Gastrocnemius medialis (tissue), 4 donors: Measurements from ENCODE around the gene RIPK4. TPM values are rescaled to one million over a fixed set of nuclear protein-coding genes. Genes with fewer than 3 reads are reported as not detected.

Experiments
- ATAC-seq, 2 donors: fragments of 150-250 bp; one replicate each; pipeline ENCODE4 v1.9.1; 2016
- DNase-seq, 2 donors: peaks; one replicate each; pipeline ENCODE4 v3.0.0-alpha.2; 2019
- H3K27ac ChIP-seq, 4 donors: fragments of 200-600 bp; sonication (generic); 1 replicate in 1 of 4; 2 replicates in 3 of 4; pipeline ENCODE4 v1.5.1; 2016 to 2018; ENCODE audit warnings: mild to moderate bottlenecking in 2 of 4, moderate library complexity in 1 of 4
- H3K27me3 ChIP-seq, 3 donors: fragments of 200-600 bp; sonication (generic) in 2 of 3; 1 replicate in 1 of 3; 2 replicates in 2 of 3; pipeline versions ENCODE4 v1.5.1 to v1.6.0; 2016 to 2019; ENCODE audit warnings: mild to moderate bottlenecking in 1 of 3, moderate library complexity in 1 of 3
- H3K36me3 ChIP-seq, 2 donors: fragments of 200-600 bp; sonication (generic) in 1 of 2; one replicate each; pipeline ENCODE4 v1.5.1; 2017 to 2018
- H3K4me1 ChIP-seq, 2 donors: fragments of 200-600 bp; sonication (generic) in 1 of 2; one replicate each; pipeline ENCODE4 v1.5.1; 2016 to 2017; ENCODE audit warnings: mild to moderate bottlenecking in 2 of 2
- H3K4me3 ChIP-seq, 4 donors: fragments of 200-600 bp; sonication (generic) in 3 of 4; 1 replicate in 1 of 4; 2 replicates in 3 of 4; pipeline ENCODE4 v1.5.1; 2016 to 2019; ENCODE audit warnings: mild to moderate bottlenecking in 2 of 4
- H3K9me3 ChIP-seq, 3 donors: fragments of 200-600 bp; sonication (generic) in 2 of 3; 1 replicate in 1 of 3; 2 replicates in 2 of 3; pipeline ENCODE4 v1.5.1; 2016 to 2019
- CTCF ChIP-seq, 5 experiments: fragments of 450-650 bp in 3 of 5; fragments of 200-600 bp in 2 of 5; sonication (generic) in 2 of 5; IDR thresholded peaks in 4 of 5; conservative IDR thresholded peaks in 1 of 5; 1 replicate in 4 of 5; 2 replicates in 1 of 5; pipeline ENCODE4 v1.5.1; 2016 to 2019; ENCODE audit warnings: antibody characterized with exemption in 5 of 5, mild to moderate bottlenecking in 3 of 5, moderate library complexity in 3 of 5
- POLR2A ChIP-seq, 2 donors: fragments of 450-650 bp; IDR thresholded peaks; one replicate each; pipeline ENCODE4 v1.6.1; 2017; ENCODE audit warnings: antibody characterized with exemption in 2 of 2, mild to moderate bottlenecking in 2 of 2, moderate library complexity in 2 of 2
- in situ Hi-C, 4 donors: fragments of 200-750 bp; cut with MboI; loops; one replicate each; pipeline versions ENCODE4 v1.15.0 to v1.8.0; 2017; ENCODE audit warnings: low sequenced_read_pairs in 4 of 4
- intact Hi-C: fragments of 100-400 bp; cut with DNase I; formaldehyde crosslinking; loops from one replicate; pipeline ENCODE4 v1.15.1; 2023; ENCODE audit warnings: low total_unique reads
- total RNA-seq, 4 donors: library from RNA; depleted of rRNA; stranded (reverse); fragments of >200 nt; gene quantifications; one replicate each; pipeline versions ENCODE4 v1.1.0 to v1.2.3, GENCODE V29; 2016

Gene RIPK4
- total RNA-seq, 4 donors from 2014 or later = 0.04 to 0.07 TPM; not detected in 2

GRCh38 chr21:41741253-41742072 lies 25.4 kb downstream of the RIPK4 start:
- DNase-seq (no peak), ATAC-seq (no peak)
- in situ Hi-C loops = no loop called here
- TF ChIP-seq CTCF (IDR thresholded peaks at IDR 0.05 in 4 of 5, conservative IDR thresholded peaks at IDR 0.05 in 1 of 5) = no peak
- no peak for TF ChIP-seq POLR2A (IDR thresholded peaks at IDR 0.05)
- Histone ChIP-seq H3K27me3 (peaks cover 0 to 5% (median 0%) of the 10 kb centered on the region in 3 donors), H3K4me3 (no peak overlapping the region), H3K4me1 (no peaks in the 10 kb centered on the region), H3K9me3 (peaks cover 0 to 4% (median 0%) of the 10 kb centered on the region in 3 donors), H3K27ac (no peak overlapping the region), H3K36me3 (no peaks in the 10 kb centered on the region)
- intact Hi-C loops = no loop called here

- no peak for DNase-seq
- Histone ChIP-seq H3K27ac (no peak overlapping the region), H3K36me3 (no peaks in the 10 kb centered on the region), H3K4me3 (no peak overlapping the region), H3K27me3 (peaks cover 0 to 5% (median 0%) of the 10 kb centered on the region in 3 donors), H3K4me1 (no peaks in the 10 kb centered on the region), H3K9me3 (peaks cover 0 to 4% (median 0%) of the 10 kb centered on the region in 3 donors)
- TF ChIP-seq POLR2A (IDR thresholded peaks at IDR 0.05) (no peak), CTCF (IDR thresholded peaks at IDR 0.05 in 4 of 5, conservative IDR thresholded peaks at IDR 0.05 in 1 of 5) (no peak)
- no peak for ATAC-seq
- intact Hi-C loops (no loop called here), in situ Hi-C loops (no loop called here)
Measured at GRCh38 chr21:41740604-41741252, 26.1 kb downstream of the RIPK4 start.

GRCh38 chr21:41739936-41740335 lies 26.9 kb downstream of the RIPK4 start:
- Histone ChIP-seq H3K9me3 (peaks cover 0 to 4% (median 0%) of the 10 kb centered on the region in 3 donors), H3K36me3 (no peaks in the 10 kb centered on the region), H3K4me3 (no peak overlapping the region), H3K27ac (no peak overlapping the region), H3K27me3 (peaks cover 0 to 5% (median 0%) of the 10 kb centered on the region in 3 donors), H3K4me1 (no peaks in the 10 kb centered on the region)
- DNase-seq = no peak
- in situ Hi-C loops = no loop called here
- TF ChIP-seq CTCF (IDR thresholded peaks at IDR 0.05 in 4 of 5, conservative IDR thresholded peaks at IDR 0.05 in 1 of 5) = no peak
- TF ChIP-seq POLR2A (IDR thresholded peaks at IDR 0.05) = no peak
- intact Hi-C loops = no loop called here
- ATAC-seq = no peak

- H3K4me3 ChIP-seq = no peak overlapping the region
- intact Hi-C loops (no loop called here), in situ Hi-C loops (no loop called here)
- peaks cover 0 to 5% (median 0%) of the 10 kb centered on the region in 3 donors for H3K27me3 ChIP-seq
- TF ChIP-seq POLR2A (IDR thresholded peaks at IDR 0.05) = no peak
- TF ChIP-seq CTCF (IDR thresholded peaks at IDR 0.05 in 4 of 5, conservative IDR thresholded peaks at IDR 0.05 in 1 of 5) = no peak
- DNase-seq (no peak), ATAC-seq (no peak)
- peaks cover 0 to 4% (median 0%) of the 10 kb centered on the region in 3 donors for H3K9me3 ChIP-seq
- H3K27ac ChIP-seq = no peak overlapping the region
- no peaks in the 10 kb centered on the region for H3K4me1 ChIP-seq
- no peaks in the 10 kb centered on the region for H3K36me3 ChIP-seq
Measured at GRCh38 chr21:41739011-41739410, 27.8 kb downstream of the RIPK4 start.
